ENCODE data around the gene ABCD2.
A peak's percentile ranks its signal among the peaks of the same experiment; 100 is the strongest.
"Not testable (repeated sequence)": the region's sequence is repeated elsewhere in the genome, so short reads cannot be mapped to it uniquely, and the experiment has no call there.

The ABCD2 gene

GRCh38 chr12:39611818-39612217 lies 7.8 kb downstream of the ABCD2 start:
- no peak for DNase-seq

GRCh38 chr12:39610436-39611025 lies 9.1 kb downstream of the ABCD2 start:
- DNase-seq: no peak

- no peak for DNase-seq
Measured at GRCh38 chr12:39606712-39607423, 12.7 kb downstream of the ABCD2 start.

- no peak for DNase-seq
Measured at GRCh38 chr12:39605996-39606395, 13.6 kb downstream of the ABCD2 start.

DNA sequence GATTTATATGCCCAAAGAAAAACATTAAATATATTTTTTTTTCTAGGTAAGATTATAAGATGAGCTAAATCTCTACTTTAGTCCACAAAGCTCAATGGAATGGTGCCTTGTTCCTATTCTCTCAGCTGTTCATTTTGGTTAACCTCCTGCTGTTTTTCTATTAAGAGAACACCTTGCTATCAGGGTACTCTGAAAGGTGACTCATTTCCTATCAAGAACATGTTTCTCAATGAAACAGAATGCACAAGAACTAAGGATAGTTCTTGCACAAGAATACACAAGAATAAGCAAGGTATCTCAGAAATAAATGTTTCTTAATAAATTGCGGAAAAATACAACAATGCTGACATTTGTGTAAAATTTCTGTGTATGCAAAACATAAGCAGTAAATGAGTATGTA lies 14.1 kb downstream of the ABCD2 start:
- no peak for DNase-seq

- DNase-seq: no peak
Measured at GRCh38 chr12:39603065-39603464, 16.5 kb downstream of the ABCD2 start.

DNA sequence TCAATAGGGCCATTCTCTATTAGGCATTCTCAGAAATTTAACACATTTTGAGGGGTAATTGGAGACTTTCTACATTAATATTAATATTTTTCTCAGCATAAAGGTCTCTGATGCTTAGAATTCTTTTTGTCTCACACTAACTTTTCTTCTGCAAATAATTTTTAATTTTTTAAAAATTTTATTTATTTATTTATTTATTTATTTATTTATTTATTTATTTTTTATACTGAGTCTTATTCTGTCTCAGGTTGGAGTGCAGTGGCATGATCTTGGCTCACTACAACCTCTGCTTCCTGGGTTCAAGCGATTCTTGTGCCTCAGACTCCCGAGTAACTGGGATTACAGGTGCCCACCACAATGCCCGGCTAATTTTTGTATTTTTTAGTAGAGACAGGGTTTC lies 17.7 kb downstream of the ABCD2 start:
- not testable (repeated sequence) for DNase-seq

DNA sequence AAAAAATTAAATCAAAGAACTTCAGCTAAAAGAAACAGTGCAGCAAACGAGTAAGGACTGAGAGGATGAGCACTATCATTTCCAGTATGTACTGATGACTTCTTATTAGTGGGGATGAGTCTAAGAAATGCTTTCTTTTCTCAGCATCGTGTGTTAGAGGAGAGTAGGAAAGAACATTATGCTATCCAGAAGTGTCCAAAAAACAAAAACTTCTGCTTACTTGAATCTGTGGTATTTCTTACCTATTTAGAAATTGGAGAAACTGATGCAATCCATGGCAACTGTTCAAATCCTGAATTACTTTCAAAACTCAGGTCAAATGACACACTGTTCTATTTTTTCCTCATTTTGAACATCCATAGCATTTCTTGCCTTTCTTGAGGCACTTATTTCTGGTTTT lies 23.7 kb downstream of the ABCD2 start:
- no peak for DNase-seq

GRCh38 chr12:39592295-39592694 lies 27.3 kb downstream of the ABCD2 start:
- no peak for DNase-seq

DNA sequence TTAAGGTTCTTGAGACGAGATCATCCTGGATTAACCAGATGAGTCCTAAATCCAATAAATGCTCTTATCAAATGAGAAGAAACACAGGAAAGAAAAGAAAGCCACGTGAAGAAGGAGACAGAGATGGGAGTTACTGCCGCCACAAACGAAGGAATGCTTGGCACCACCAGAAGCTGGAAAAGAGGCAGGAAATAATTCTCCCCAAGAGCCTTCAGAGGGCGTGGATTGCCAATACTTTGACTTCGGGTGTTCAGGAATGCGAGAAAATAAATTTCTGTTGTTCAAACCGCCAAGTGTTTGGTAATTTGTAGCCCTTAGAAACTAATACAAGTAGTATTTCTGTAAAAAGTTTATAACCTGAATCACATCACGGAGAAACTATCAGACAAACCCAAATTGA lies 31.3 kb downstream of the ABCD2 start:
- no peak for DNase-seq

DNA sequence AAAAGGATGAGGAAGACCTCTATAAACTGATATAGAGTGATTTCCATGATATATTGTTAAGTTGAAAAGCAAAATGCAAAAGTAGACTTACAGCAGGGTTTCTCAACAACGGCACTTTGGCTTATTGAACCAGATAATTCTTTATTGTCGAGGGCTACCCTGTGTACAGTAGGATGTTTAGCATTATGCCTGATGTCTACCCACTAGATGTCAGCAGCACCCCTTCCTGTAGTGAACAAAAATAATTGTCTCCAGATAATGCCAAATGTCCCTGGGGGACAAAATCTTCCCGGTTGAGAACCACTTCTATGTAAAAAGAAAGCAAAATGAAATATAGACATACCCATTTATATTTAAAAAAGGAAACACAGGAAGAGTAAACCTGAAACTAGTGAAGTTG lies 32.4 kb downstream of the ABCD2 start:
- DNase-seq: peak; percentile 26

GRCh38 chr12:39586816-39587215 lies 32.8 kb downstream of the ABCD2 start:
- no peak for DNase-seq

DNA sequence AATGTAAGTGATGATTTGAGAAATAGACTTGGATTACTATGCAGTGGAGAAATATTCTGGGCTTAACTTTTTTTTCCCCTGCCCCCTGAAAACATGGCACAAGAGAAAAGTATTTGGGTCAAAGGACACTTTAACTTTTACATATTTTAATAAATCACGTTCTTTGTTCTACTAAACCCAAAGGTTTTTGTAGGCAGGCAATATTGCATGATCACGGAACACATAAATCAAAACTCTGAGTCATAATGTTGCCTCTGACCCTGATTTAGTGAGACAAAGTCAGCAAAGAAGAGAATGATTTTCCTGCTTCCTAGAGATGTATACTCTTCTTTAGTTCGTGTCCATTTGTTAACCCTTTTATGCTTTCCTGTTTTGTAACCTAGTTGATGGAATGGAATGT lies 38.0 kb downstream of the ABCD2 start:
- no peak for DNase-seq

- no peak for DNase-seq
Measured at GRCh38 chr12:39575498-39575875, 44.1 kb downstream of the ABCD2 start.

DNA sequence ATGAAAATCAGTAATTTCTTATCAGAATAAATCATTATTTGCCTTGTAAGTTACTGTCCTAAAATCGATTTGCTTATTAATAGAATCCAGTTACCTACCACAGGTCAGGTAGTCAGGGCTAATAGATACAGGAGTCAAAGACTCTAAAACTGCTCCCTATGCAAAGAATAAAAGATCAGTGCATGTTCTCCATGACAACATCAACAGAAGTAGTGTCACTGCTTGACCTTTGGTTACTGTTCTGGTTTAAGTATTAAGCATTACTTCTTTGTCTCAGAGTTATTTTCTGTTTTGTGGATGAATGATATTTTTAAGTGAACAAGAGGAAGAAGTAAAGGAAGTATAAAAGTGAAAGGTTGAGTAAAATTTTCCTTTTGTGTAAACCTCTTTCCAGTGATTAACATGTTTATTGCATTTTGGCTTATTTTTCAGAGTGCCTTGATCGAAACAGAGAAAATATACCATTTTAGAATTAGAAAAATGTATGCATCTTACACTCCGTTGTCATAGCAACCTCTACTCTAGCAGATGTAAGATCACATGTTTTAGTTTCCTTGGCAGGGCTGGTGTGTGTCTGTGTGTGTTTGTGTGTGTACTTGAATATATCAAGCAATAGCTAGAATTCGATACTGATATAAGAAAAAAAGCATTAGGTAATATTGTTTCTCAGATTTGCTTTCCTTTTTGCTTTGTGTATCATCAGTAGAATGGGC lies 44.7 kb downstream of the ABCD2 start:
- DNase-seq: no peak

DNA sequence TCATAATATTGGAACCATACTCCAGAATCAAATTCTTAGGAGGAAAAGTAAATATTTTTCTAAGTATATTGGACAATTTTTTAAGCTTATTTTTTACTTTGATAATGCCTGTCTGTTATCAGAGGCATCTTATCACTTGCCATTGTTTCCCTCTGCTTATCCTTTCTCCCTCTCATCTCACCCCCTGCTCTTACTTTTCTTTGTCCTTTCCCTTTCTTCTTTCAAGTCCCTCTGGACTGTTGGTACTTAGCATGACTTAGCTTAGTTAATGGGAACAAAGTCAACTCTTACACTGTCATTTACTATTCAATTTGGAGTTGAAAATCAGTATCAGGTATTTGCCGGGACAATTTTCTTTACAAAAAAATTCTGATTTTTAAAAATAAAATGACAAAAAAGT lies 45.2 kb downstream of the ABCD2 start:
- no peak for DNase-seq

- DNase-seq: no peak
Measured at GRCh38 chr12:39573971-39574370, 45.6 kb downstream of the ABCD2 start.

DNA sequence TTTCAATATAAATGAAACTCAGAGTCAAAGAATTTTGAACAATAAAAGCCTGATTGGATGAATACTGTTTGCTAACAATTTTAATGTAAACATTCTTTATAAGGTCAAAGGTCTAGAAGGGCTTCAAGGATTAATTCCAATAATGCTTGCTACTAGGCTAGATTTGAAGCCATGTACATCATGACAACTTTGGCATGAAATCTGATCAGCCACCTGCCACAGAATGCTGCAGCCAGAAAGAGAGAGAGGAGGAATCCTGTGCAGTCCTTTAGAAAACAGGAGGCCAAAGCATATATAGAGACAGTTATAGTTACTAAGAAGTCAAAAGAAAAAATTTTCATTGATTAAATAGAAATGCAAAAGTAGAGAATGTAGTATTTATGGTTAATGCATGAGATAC lies 47.1 kb downstream of the ABCD2 start:
- DNase-seq: no peak

DNA sequence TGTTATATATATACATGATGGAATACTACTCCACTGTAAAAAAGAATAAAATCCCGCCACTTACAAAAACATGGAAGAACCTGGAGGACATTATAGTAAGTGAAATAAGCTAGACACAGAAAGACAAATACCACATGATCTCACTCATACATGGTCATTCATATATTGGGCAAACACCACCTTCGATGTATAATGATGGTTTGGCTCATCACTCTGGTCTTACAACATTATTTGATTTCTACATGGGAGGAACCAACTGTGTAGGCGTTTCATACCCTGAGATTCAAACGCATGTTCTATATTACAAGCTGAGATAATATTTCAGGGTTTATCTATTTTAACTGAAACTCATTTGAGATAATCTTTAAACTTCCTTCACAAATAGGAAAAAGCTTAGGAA lies 48.3 kb downstream of the ABCD2 start:
- DNase-seq: no peak

- DNase-seq: no peak
Measured at GRCh38 chr12:39553476-39553875, 66.1 kb downstream of the ABCD2 start.

- DNase-seq: not testable (repeated sequence)
Measured at GRCh38 chr12:39544211-39544610, 75.4 kb downstream of the ABCD2 start.

DNA sequence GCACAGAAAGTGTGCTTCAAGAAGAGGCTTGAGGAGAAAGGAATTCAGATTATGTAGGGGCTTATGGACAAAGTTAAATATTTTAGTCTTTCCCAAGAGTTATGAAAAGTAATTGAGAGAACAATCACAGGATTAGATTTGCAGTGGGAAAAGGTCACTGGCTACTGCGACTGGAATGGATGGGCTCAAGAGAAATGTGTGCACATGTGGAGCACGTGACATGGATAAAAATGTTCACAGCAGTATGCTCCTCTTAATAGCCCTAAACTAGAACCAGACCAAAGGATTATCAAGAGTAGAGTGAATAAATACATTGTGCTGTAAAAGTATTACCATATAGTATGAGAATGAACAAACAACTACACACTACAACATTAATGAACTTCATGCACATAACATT lies 78.1 kb downstream of the ABCD2 start:
- DNase-seq: no peak

GRCh38 chr12:39538679-39539104 lies 80.9 kb downstream of the ABCD2 start:
- DNase-seq: no peak

GRCh38 chr12:39533951-39534350 lies 85.7 kb downstream of the ABCD2 start:
- no peak for DNase-seq
